GM18870 (cell line): ENCODE measurements around the gene KLHDC10.
"Not testable (repeated sequence)": the region's sequence is repeated elsewhere in the genome, so short reads cannot be mapped to it uniquely, and the experiment has no call there.

Experiments
- ATAC-seq: cut with Tn5 transposase; IDR thresholded peaks from one replicate; pipeline ENCODE4 v1.9.1; 2021; ENCODE audit warnings: moderate library complexity; ENCODE audit not compliant: unreplicated experiment

Gene KLHDC10

GRCh38 chr7:130069978-130070860 lies at the start of gene KLHDC10:
Gene KLHDC10, plus strand, starts transcription at chr7:130070534. Its CDS starts 110 bp downstream, at chr7:130070644.
- peak; percentile 91 for ATAC-seq

GRCh38 chr7:130021105-130021834 lies 49.1 kb upstream of the KLHDC10 start:
- ATAC-seq, result no peak

- no peak for ATAC-seq
These were observed 48.2 kb upstream of the KLHDC10 start for GRCh38 chr7:130022115-130022514.

- no peak for ATAC-seq
These were observed 47.6 kb upstream of the KLHDC10 start for GRCh38 chr7:130022623-130023175.

GRCh38 chr7:130024390-130024789 lies 45.9 kb upstream of the KLHDC10 start:
- ATAC-seq, result no peak

- no peak for ATAC-seq
These were observed 37.6 kb upstream of the KLHDC10 start for GRCh38 chr7:130032698-130033097.

GRCh38 chr7:130037703-130038102 lies 32.6 kb upstream of the KLHDC10 start:
- no peak for ATAC-seq

- no peak for ATAC-seq
These were observed 29.8 kb upstream of the KLHDC10 start for GRCh38 chr7:130040576-130040975.

GRCh38 chr7:130047831-130048230 lies 22.5 kb upstream of the KLHDC10 start:
- ATAC-seq, result no peak

GRCh38 chr7:130048906-130049305 lies 21.4 kb upstream of the KLHDC10 start:
- no peak for ATAC-seq

GRCh38 chr7:130052250-130052649 lies 18.1 kb upstream of the KLHDC10 start:
- ATAC-seq, result not testable (repeated sequence)

- ATAC-seq, result not testable (repeated sequence)
These were observed 15.1 kb upstream of the KLHDC10 start for GRCh38 chr7:130055198-130055597.

- ATAC-seq, result no peak
These were observed 8.1 kb upstream of the KLHDC10 start for GRCh38 chr7:130062246-130062645.

- no peak for ATAC-seq
These were observed 7.3 kb upstream of the KLHDC10 start for GRCh38 chr7:130063036-130063435.

GRCh38 chr7:130064580-130064926 lies 5.8 kb upstream of the KLHDC10 start:
- not testable (repeated sequence) for ATAC-seq

- no peak for ATAC-seq
These were observed 4.7 kb upstream of the KLHDC10 start for GRCh38 chr7:130065500-130066152.

- no peak for ATAC-seq
These were observed 956 bp upstream of the KLHDC10 start for GRCh38 chr7:130069179-130069977.

- ATAC-seq, result no peak
These were observed 708 bp downstream of the KLHDC10 start for GRCh38 chr7:130070861-130071622.

- peak; percentile 33 for ATAC-seq
These were observed 1.6 kb downstream of the KLHDC10 start for GRCh38 chr7:130071701-130072622.
